Spleen (tissue), 13 donors: ENCODE measurements around the gene GNG7. TPM values are rescaled to one million over a fixed set of nuclear protein-coding genes. Genes with fewer than 3 reads are reported as not detected.

Experiments
- DNase-seq: peaks from one replicate; pipeline ENCODE4 v3.0.0-alpha.2; 2020
- H3K27ac ChIP-seq, 8 donors: fragments of 200-600 bp; sonication (generic) in 7 of 8; 1 replicate in 4 of 8; 2 replicates in 4 of 8; pipeline versions ENCODE4 v1.5.0 to v1.8.0; 2016 to 2021; ENCODE audit warnings: inconsistent platforms in 4 of 8, mild to moderate bottlenecking in 4 of 8, moderate library complexity in 1 of 8
- H3K27me3 ChIP-seq, 7 donors: fragments of 200-600 bp; sonication (generic) in 6 of 7; replicated peaks in 1 of 7; 1 replicate in 4 of 7; 2 replicates in 3 of 7; pipeline versions ENCODE4 v1.5.0 to v1.8.0; 2016 to 2021; ENCODE audit warnings: inconsistent platforms in 3 of 7, mild to moderate bottlenecking in 1 of 7
- H3K36me3 ChIP-seq, 6 donors: fragments of 200-600 bp; sonication (generic) in 5 of 6; 1 replicate in 4 of 6; 2 replicates in 2 of 6; pipeline versions ENCODE4 v1.5.0 to v1.8.0; 2016 to 2021; ENCODE audit warnings: inconsistent platforms in 2 of 6
- H3K4me1 ChIP-seq, 6 donors: fragments of 200-600 bp; sonication (generic) in 5 of 6; 1 replicate in 3 of 6; 2 replicates in 3 of 6; pipeline versions ENCODE4 v1.5.0 to v1.8.0; 2016 to 2021; ENCODE audit warnings: inconsistent platforms in 3 of 6
- H3K4me3 ChIP-seq, 8 donors: fragments of 200-600 bp; sonication (generic) in 7 of 8; 1 replicate in 4 of 8; 2 replicates in 4 of 8; pipeline versions ENCODE4 v1.5.0 to v1.8.0; 2016 to 2021; ENCODE audit warnings: inconsistent platforms in 4 of 8, mild to moderate bottlenecking in 4 of 8, moderate library complexity in 2 of 8
- H3K9me3 ChIP-seq, 8 donors: fragments of 200-600 bp; sonication (generic) in 7 of 8; 1 replicate in 4 of 8; 2 replicates in 4 of 8; pipeline versions ENCODE4 v1.5.0 to v1.8.0; 2016 to 2021; ENCODE audit warnings: inconsistent platforms in 4 of 8
- POLR2A ChIP-seq, 3 donors: fragments of 450-650 bp; IDR thresholded peaks; one replicate each; pipeline ENCODE4 v1.5.1; 2017; ENCODE audit warnings: antibody characterized with exemption in 3 of 3, mild to moderate bottlenecking in 1 of 3
- POLR2AphosphoS5 ChIP-seq, 3 donors: sonication (generic); formaldehyde crosslinking; IDR thresholded peaks; one replicate each; pipeline ENCODE4 v1.5.1; 2017; ENCODE audit warnings: antibody characterized with exemption in 3 of 3
- WGBS, 5 donors: extraction: QIAGEN DNeasy Blood & Tissue Kit in 3 of 5; methylation state at CpG; one replicate each; pipeline versions ENCODE4 v1.1.5 to v1.1.7; 2013 to 2018; 5-methylcytosine and 5-hydroxymethylcytosine counted together
- intact Hi-C: fragments of 100-400 bp; cut with DNase I; formaldehyde crosslinking; loops from one replicate; pipeline ENCODE4 v1.15.0; 2023; ENCODE audit warnings: low total_unique reads
- long read RNA-seq, 2 donors: transcript quantifications; one replicate each; lab custom pipeline, GENCODE V29; 2026
- polyA plus RNA-seq, 3 donors: library from polyadenylated mRNA; stranded (reverse); fragments of 200-250 nt; gene quantifications; one replicate each; pipeline ENCODE4 v1.2.1, GENCODE V29; 2013
- total RNA-seq, 7 donors: library from RNA; depleted of rRNA in 3 of 7; stranded (reverse); fragments of >200 nt in 3 of 7; fragmentation: NEBNext Ultra II Directional in 4 of 7; extraction: Animal tissue kit (Norgen Biotek cat#: 25700) in 4 of 7; gene quantifications; one replicate each; pipeline versions ENCODE4 v1.1.0 to v1.2.1, GENCODE V29; 2016 to 2021
- TF ChIP-seq, protein P1 (sequence below), 11 experiments: fragments of 200-600 bp in 7 of 11; fragments of 450-650 bp in 4 of 11; sonication (generic) in 4 of 11; IDR thresholded peaks in 8 of 11; conservative IDR thresholded peaks in 3 of 11; 1 replicate in 7 of 11; 2 replicates in 4 of 11; pipeline versions ENCODE4 v1.4.0 to v1.8.0; 2016 to 2021; ENCODE audit warnings: antibody characterized with exemption in 11 of 11, inconsistent platforms in 4 of 11, mild to moderate bottlenecking in 1 of 11
- donor health status: healthy with polysubstance abuse.
- donor health status: DM: no; HTN: no; CAD: no; lungs with moderate emphysema.
- donor health status: DM: no; HTN: no; CAD: no.
- donor health status: Bipolar disorder and iron deficiency.
- donor health status: healthy.
- donor health status: DM: no; HTN: no; CAD: no.
- donor health status: DM: yes; HTN: yes; CAD: no.

Gene GNG7
- 10 to 100 TPM; 17.2 to 27.5 (median 19.4) TPM for total RNA-seq
- 10 to 100 TPM; 17.3 to 34.6 (median 17.9) TPM for polyA plus RNA-seq
- long read RNA-seq, donor 1, full-length matches to known transcripts, result 11 of 11 reads
- long read RNA-seq, donor 1, partial matches to known transcripts, result 0 of 11 reads
- long read RNA-seq, donor 1, other reads (novel, unspliced or antisense), result 0 of 11 reads
- long read RNA-seq, donor 2, full-length matches to known transcripts, result 12 of 12 reads
- long read RNA-seq, donor 2, partial matches to known transcripts, result 0 of 12 reads
- long read RNA-seq, donor 2, other reads (novel, unspliced or antisense), result 0 of 12 reads

DNA sequence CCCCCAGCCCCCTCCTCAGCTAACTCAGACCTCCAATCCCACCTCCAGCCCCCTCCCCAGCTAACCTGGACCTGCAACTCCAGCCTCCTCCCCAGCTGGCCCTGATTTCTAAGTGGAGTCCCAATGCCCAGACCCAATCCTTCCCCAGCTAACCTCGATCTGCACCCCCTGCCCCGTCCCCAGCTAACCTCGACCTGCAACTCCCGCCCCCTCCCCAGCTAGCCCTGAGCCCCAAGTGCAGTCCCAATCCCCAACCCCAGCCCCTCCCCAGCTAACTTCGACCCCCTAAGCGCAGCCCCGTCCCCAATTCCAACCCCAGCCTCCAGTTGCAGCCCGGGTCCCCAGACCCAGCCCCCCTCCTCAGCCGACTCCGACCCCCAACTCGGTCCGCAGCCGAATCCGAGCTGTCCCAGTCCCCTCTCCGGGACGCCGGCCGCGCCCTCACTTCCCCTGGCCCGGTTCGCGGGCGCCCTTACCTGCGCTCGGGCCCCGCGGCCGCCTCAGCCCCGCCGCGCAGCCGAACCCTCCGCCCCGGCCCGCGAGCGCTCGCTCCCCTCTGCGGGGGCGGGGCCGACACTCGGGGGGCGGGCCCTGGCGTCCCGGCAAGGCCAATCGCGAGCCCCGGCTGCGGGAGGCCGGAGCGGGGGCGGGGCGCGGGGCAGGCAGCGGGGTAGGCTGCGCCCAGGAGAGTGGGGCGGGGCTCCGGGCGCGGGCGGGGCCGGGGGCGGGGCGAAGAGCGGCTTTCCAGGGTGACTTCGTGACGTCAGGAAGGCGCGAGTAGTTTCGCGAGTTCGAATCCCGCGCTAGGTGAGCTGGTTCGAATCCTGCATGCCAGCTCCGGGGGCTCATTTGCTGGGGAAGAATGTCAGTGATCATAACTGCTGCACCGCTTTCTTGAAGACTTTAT, at the start of gene GNG7:
Gene GNG7, minus strand, starts transcription at position 525 of the 907 bp plus-strand sequence. CDS start 182,006 bp downstream, outside the sequence.
- no peaks in the 10 kb centered on the region for H3K27me3 ChIP-seq
- 2 to 5% (median 2%) methylated on average over 22 to 77 of the region's 77 CpGs for WGBS, 5 donors

DNA sequence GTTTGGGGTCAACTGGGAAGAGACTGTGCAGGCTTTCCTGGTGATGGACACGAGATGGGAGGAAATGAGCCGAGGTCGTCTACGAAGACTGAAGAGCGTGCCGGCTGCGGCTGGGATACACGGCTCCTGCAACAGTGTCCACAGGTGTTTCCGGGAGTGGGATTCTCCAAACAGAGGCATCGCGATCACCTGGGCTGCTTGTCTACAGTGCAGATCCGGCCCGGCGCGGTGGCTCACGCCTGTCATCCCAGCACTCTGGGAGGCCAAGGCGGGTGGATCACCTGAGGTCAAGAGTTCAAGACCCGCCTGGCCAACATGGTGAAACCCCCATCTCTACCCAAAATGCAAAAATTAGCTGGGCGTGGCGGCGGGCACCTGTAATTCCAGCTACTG, 48.9 kb upstream of the GNG7 start:
- H3K27me3 ChIP-seq, result no peaks in the 10 kb centered on the region
- H3K36me3 ChIP-seq, result peaks cover 0 to 37% (median 27%) of the 10 kb centered on the region in 6 donors
- peaks cover 0 to 22% (median 8%) of the 10 kb centered on the region in 6 donors for H3K4me1 ChIP-seq
- no peak overlapping the region for H3K4me3 ChIP-seq
- DNase-seq, result peak; percentile 69
- intact Hi-C loops, result no loop called here
- no peak overlapping the region for H3K27ac ChIP-seq
- H3K9me3 ChIP-seq, result no peaks in the 10 kb centered on the region
- TF ChIP-seq POLR2AphosphoS5 (IDR thresholded peaks at IDR 0.05), result no peak
- no peak for TF ChIP-seq POLR2A (IDR thresholded peaks at IDR 0.05)
- TF ChIP-seq, protein P1, sequence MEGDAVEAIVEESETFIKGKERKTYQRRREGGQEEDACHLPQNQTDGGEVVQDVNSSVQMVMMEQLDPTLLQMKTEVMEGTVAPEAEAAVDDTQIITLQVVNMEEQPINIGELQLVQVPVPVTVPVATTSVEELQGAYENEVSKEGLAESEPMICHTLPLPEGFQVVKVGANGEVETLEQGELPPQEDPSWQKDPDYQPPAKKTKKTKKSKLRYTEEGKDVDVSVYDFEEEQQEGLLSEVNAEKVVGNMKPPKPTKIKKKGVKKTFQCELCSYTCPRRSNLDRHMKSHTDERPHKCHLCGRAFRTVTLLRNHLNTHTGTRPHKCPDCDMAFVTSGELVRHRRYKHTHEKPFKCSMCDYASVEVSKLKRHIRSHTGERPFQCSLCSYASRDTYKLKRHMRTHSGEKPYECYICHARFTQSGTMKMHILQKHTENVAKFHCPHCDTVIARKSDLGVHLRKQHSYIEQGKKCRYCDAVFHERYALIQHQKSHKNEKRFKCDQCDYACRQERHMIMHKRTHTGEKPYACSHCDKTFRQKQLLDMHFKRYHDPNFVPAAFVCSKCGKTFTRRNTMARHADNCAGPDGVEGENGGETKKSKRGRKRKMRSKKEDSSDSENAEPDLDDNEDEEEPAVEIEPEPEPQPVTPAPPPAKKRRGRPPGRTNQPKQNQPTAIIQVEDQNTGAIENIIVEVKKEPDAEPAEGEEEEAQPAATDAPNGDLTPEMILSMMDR (IDR thresholded peaks at IDR 0.05 in 8 of 11, conservative IDR thresholded peaks at IDR 0.05 in 3 of 11), result no peak
- WGBS, 5 donors, result 87 to 95% (median 90%) methylated on average over 18 to 21 of the region's 21 CpGs

More for the DNA sequence above, at the start of gene GNG7:
- no peaks in the 10 kb centered on the region for H3K9me3 ChIP-seq
- TF ChIP-seq POLR2AphosphoS5 (IDR thresholded peaks at IDR 0.05) (peak; percentile 79 to 86 (median 86)), POLR2A (IDR thresholded peaks at IDR 0.05) (peak in 1 of 3 donors; percentile 74)
- TF ChIP-seq, protein P1 (IDR thresholded peaks at IDR 0.05 in 8 of 11, conservative IDR thresholded peaks at IDR 0.05 in 3 of 11), result no peak
- H3K4me1 ChIP-seq, result peaks cover 0 to 61% (median 40%) of the 10 kb centered on the region in 6 donors
- peak within 1 kb of the TSS in 7 of 8 donors; percentile 54 to 90 (median 82) for H3K27ac ChIP-seq
- H3K36me3 ChIP-seq, result no peaks in the 10 kb centered on the region
- DNase-seq, result peak; percentile 98
- peak within 1 kb of the TSS; percentile 37 to 79 (median 47) for H3K4me3 ChIP-seq
- intact Hi-C loops, result no loop called here

GRCh38 chr19:2750808-2751437, 48.4 kb upstream of the GNG7 start:
- 56 to 76% (median 64%) methylated on average over 15 to 17 of the region's 17 CpGs for WGBS, 5 donors
- no peak overlapping the region for H3K4me3 ChIP-seq

More at GRCh38 chr19:2750808-2751437, 48.4 kb upstream of the GNG7 start:
- Histone ChIP-seq H3K4me1 (peaks cover 0 to 22% (median 8%) of the 10 kb centered on the region in 6 donors), H3K9me3 (no peaks in the 10 kb centered on the region), H3K27ac (no peak overlapping the region), H3K27me3 (no peaks in the 10 kb centered on the region), H3K36me3 (peaks cover 0 to 32% (median 24%) of the 10 kb centered on the region in 6 donors)
- TF ChIP-seq POLR2AphosphoS5 (IDR thresholded peaks at IDR 0.05) (no peak), POLR2A (IDR thresholded peaks at IDR 0.05) (no peak)
- TF ChIP-seq, protein P1 (IDR thresholded peaks at IDR 0.05 in 8 of 11, conservative IDR thresholded peaks at IDR 0.05 in 3 of 11), result no peak
- intact Hi-C loops, result no loop called here
- peak; percentile 58 for DNase-seq
